ENCODE measurements around the gene TUBA4A. TPM values are rescaled to one million over a fixed set of nuclear protein-coding genes. Genes with fewer than 3 reads are reported as not detected.

Gene TUBA4A
- 1.6 and 2.6 TPM in 2 replicates for total RNA-seq
- 2.3 and 6.5 TPM in 2 replicates for polyA plus RNA-seq

GRCh38 chr2:219253753-219254589, at the start of gene TUBA4A:
TSS of gene TUBA4A (minus strand) at chr2:219253918. CDS start at chr2:219253858, 60 bp downstream.
- Histone ChIP-seq H3K27ac (no peak within 1 kb of the TSS), H3K27me3 (peaks cover 76% of the 10 kb centered on the region), H3K36me3 (no peaks in the 10 kb centered on the region), H3K9me3 (ENCODE audit: low read depth) (no peaks in the 10 kb centered on the region), H3K4me3 (peak within 1 kb of the TSS; percentile 33), H3K4me1 (ENCODE audit: low read depth) (peaks cover 12% of the 10 kb centered on the region)
- no peak for TF ChIP-seq CTCF (IDR thresholded peaks at IDR 0.05; ENCODE audit: low read depth, low read length)
- peak; percentile 62 to 63 for DNase-seq (ENCODE audit: low read depth in 1 of 2, low spot score in 1 of 2)

- peaks cover 77% of the 10 kb centered on the region for H3K27me3 ChIP-seq
- no peak for TF ChIP-seq CTCF (IDR thresholded peaks at IDR 0.05; ENCODE audit: low read depth, low read length)
Observed at GRCh38 chr2:219302412-219302968, 48.8 kb upstream of the TUBA4A start.

GRCh38 chr2:219300022-219300421, 46.3 kb upstream of the TUBA4A start:
- Histone ChIP-seq H3K4me1 (ENCODE audit: low read depth) (no peaks in the 10 kb centered on the region), H3K27me3 (peaks cover 54% of the 10 kb centered on the region), H3K9me3 (ENCODE audit: low read depth) (no peaks in the 10 kb centered on the region), H3K27ac (no peak overlapping the region), H3K36me3 (no peaks in the 10 kb centered on the region), H3K4me3 (no peak overlapping the region)
- TF ChIP-seq CTCF (IDR thresholded peaks at IDR 0.05; ENCODE audit: low read depth, low read length): no peak
- DNase-seq (ENCODE audit: low read depth in 1 of 2, low spot score in 1 of 2): no peak

More at GRCh38 chr2:219302412-219302968, 48.8 kb upstream of the TUBA4A start:
- Histone ChIP-seq H3K4me3 (no peak overlapping the region), H3K9me3 (ENCODE audit: low read depth) (no peaks in the 10 kb centered on the region), H3K4me1 (ENCODE audit: low read depth) (no peaks in the 10 kb centered on the region), H3K27ac (no peak overlapping the region), H3K36me3 (no peaks in the 10 kb centered on the region)
- no peak for DNase-seq (ENCODE audit: low read depth in 1 of 2, low spot score in 1 of 2)

GRCh38 chr2:219299372-219299760, 45.6 kb upstream of the TUBA4A start:
- peaks cover 47% of the 10 kb centered on the region for H3K27me3 ChIP-seq
- TF ChIP-seq CTCF (IDR thresholded peaks at IDR 0.05; ENCODE audit: low read depth, low read length): no peak
- no peak overlapping the region for H3K4me3 ChIP-seq
- H3K36me3 ChIP-seq: no peaks in the 10 kb centered on the region
- DNase-seq (ENCODE audit: low read depth in 1 of 2, low spot score in 1 of 2): no peak
- H3K4me1 ChIP-seq (ENCODE audit: low read depth): no peaks in the 10 kb centered on the region
- H3K27ac ChIP-seq: no peak overlapping the region
- no peaks in the 10 kb centered on the region for H3K9me3 ChIP-seq (ENCODE audit: low read depth)

- Histone ChIP-seq H3K9me3 (ENCODE audit: low read depth) (no peaks in the 10 kb centered on the region), H3K27ac (no peak overlapping the region), H3K4me3 (no peak overlapping the region), H3K4me1 (ENCODE audit: low read depth) (no peaks in the 10 kb centered on the region), H3K27me3 (peaks cover 42% of the 10 kb centered on the region), H3K36me3 (no peaks in the 10 kb centered on the region)
- peak; percentile 78 to 86 for DNase-seq (ENCODE audit: low read depth in 1 of 2, low spot score in 1 of 2)
- TF ChIP-seq CTCF (IDR thresholded peaks at IDR 0.05; ENCODE audit: low read depth, low read length): peak; percentile 97
Observed at GRCh38 chr2:219298759-219299371, 45.1 kb upstream of the TUBA4A start.

Measured in cardiac muscle cell (in vitro differentiated cells and primary cell).